Measurements from ENCODE around the gene MYO10. TPM values are rescaled to one million over a fixed set of nuclear protein-coding genes. Genes with fewer than 3 reads are reported as not detected.

MYO10 gene
- total RNA-seq, 6 donors from 2014 or later, result 31.9 to 135 (median 57.7) TPM

GRCh38 chr5:16916262-16916878 is 19.7 kb downstream of the MYO10 start:
- ATAC-seq (ENCODE audit: low FRiP score in 2 of 2) (no peak), DNase-seq (no peak)
- 67 to 79% methylated on average over 3 of the region's 3 CpGs for WGBS, 2 donors
- Histone ChIP-seq H3K4me1 (peaks cover 11 to 25% (median 17%) of the 10 kb centered on the region in 4 donors), H3K27ac (no peak overlapping the region), H3K36me3 (no peaks in the 10 kb centered on the region), H3K27me3 (no peaks in the 10 kb centered on the region), H3K4me3 (no peak overlapping the region), H3K9me3 (no peaks in the 10 kb centered on the region)
- TF ChIP-seq POLR2AphosphoS5 (IDR thresholded peaks at IDR 0.05) (no peak), CTCF (IDR thresholded peaks at IDR 0.05) (no peak), EP300 (IDR thresholded peaks at IDR 0.05) (no peak), POLR2A (IDR thresholded peaks at IDR 0.05) (no peak)

DNA sequence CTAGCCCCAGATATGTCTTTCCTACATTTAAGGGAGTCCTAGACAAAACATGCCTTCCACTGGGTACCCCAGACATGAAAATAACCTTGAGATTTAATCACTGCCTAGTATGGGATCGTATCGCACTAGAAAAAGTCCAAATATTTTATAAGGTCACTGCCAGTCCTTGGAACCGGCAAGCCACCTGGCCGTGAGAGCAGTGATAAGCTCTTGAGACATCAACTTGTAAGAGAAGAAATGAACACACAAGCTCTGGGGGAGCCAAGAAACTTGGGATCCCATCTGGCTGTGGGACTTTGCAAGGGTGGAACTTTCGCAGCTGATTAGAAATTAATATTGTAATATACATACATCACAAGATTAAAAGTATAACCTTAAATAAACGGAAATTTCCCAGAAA is 21.5 kb downstream of the MYO10 start:
- H3K4me3 ChIP-seq, result no peak overlapping the region
- 80% methylated on average over 6 of the region's 6 CpGs for WGBS, 2 donors
- H3K27me3 ChIP-seq, result no peaks in the 10 kb centered on the region
- no peak for TF ChIP-seq POLR2A (IDR thresholded peaks at IDR 0.05)
- no peak for TF ChIP-seq EP300 (IDR thresholded peaks at IDR 0.05)
- TF ChIP-seq CTCF (IDR thresholded peaks at IDR 0.05), result no peak
- no peak for TF ChIP-seq POLR2AphosphoS5 (IDR thresholded peaks at IDR 0.05)
- H3K9me3 ChIP-seq, result no peaks in the 10 kb centered on the region
- ATAC-seq (ENCODE audit: low FRiP score in 2 of 2) (no peak), DNase-seq (no peak)
- H3K36me3 ChIP-seq, result no peaks in the 10 kb centered on the region
- H3K4me1 ChIP-seq, result peaks cover 11 to 25% (median 17%) of the 10 kb centered on the region in 4 donors
- no peak overlapping the region for H3K27ac ChIP-seq

- 70 to 74% methylated on average over 8 of the region's 8 CpGs for WGBS, 2 donors
- no peak for ATAC-seq (ENCODE audit: low FRiP score in 2 of 2)
- Histone ChIP-seq H3K4me1 (peaks cover 11 to 22% (median 15%) of the 10 kb centered on the region in 4 donors), H3K4me3 (no peak overlapping the region), H3K27me3 (no peaks in the 10 kb centered on the region), H3K9me3 (no peaks in the 10 kb centered on the region), H3K27ac (no peak overlapping the region), H3K36me3 (no peaks in the 10 kb centered on the region)
- TF ChIP-seq POLR2A (IDR thresholded peaks at IDR 0.05), result no peak
- TF ChIP-seq CTCF (IDR thresholded peaks at IDR 0.05), result no peak
- TF ChIP-seq EP300 (IDR thresholded peaks at IDR 0.05), result no peak
- TF ChIP-seq POLR2AphosphoS5 (IDR thresholded peaks at IDR 0.05), result no peak
- no peak for DNase-seq
Measured at GRCh38 chr5:16914108-16914435, 22.0 kb downstream of the MYO10 start.

- Histone ChIP-seq H3K4me3 (no peak overlapping the region), H3K27ac (no peak overlapping the region), H3K36me3 (no peaks in the 10 kb centered on the region), H3K4me1 (peaks cover 11 to 16% (median 14%) of the 10 kb centered on the region in 4 donors), H3K27me3 (no peaks in the 10 kb centered on the region), H3K9me3 (no peaks in the 10 kb centered on the region)
- TF ChIP-seq POLR2A (IDR thresholded peaks at IDR 0.05) (no peak), EP300 (IDR thresholded peaks at IDR 0.05) (no peak), POLR2AphosphoS5 (IDR thresholded peaks at IDR 0.05) (no peak), CTCF (IDR thresholded peaks at IDR 0.05) (no peak)
- DNase-seq (no peak), ATAC-seq (ENCODE audit: low FRiP score in 2 of 2) (peak; percentile 22 to 23)
- WGBS, 2 donors, result 47 to 59% methylated on average over 7 of the region's 7 CpGs
Measured at GRCh38 chr5:16913187-16914107, 22.6 kb downstream of the MYO10 start.

Data from upper lobe of left lung (tissue), 6 donors.